Activated naive CD4-positive, alpha-beta T cell treated with anti-CD3 and anti-CD28 coated beads for 36 hours (primary cell): ENCODE data around the gene TRIM44. TPM values are rescaled to one million over a fixed set of nuclear protein-coding genes. Genes with fewer than 3 reads are reported as not detected.

ENCODE experiments used
- CTCF ChIA-PET: fragments of 350-600 bp; sonication (Branson Sonifier 250); formaldehyde crosslinking; loops from one replicate; lab custom pipeline; 2021; ENCODE audit warnings: antibody characterized with exemption; lab: Charles Lee
- DNase-seq: peaks from one replicate; pipeline ENCODE4 v3.0.0-alpha.2; 2020
- H3K27ac Mint-ChIP-seq: one replicate; pipeline ENCODE4 v1.8.0; 2021; ENCODE audit warnings: mild to moderate bottlenecking, mixed read lengths
- H3K27me3 Mint-ChIP-seq: one replicate; pipeline ENCODE4 v1.8.0; 2021; ENCODE audit warnings: low read depth, mixed read lengths
- H3K36me3 Mint-ChIP-seq: one replicate; pipeline ENCODE4 v1.8.0; 2021; ENCODE audit warnings: low read depth, mixed read lengths
- H3K4me1 Mint-ChIP-seq: one replicate; pipeline ENCODE4 v1.8.0; 2021; ENCODE audit warnings: low read depth, mixed read lengths
- H3K4me3 Mint-ChIP-seq: one replicate; pipeline ENCODE4 v1.8.0; 2021; ENCODE audit warnings: mild to moderate bottlenecking, moderate library complexity, mixed read lengths
- H3K9me3 Mint-ChIP-seq: one replicate; pipeline ENCODE4 v1.8.0; 2021; ENCODE audit warnings: mixed read lengths
- intact Hi-C: fragments of 100-400 bp; cut with micrococcal nuclease; formaldehyde crosslinking; loops from one replicate; pipeline ENCODE4 v1.15.1; 2023
- total RNA-seq, 2 experiments: library from RNA; stranded (reverse); gene quantifications; one replicate each; pipeline ENCODE4 v1.2.3, GENCODE V29; 2021

Gene TRIM44
- total RNA-seq, 2 experiments from 2014 or later, result 35.0 to 37.8 TPM

GRCh38 chr11:35621620-35622019, 41.0 kb upstream of the TRIM44 start:
- intact Hi-C loops, result no loop called here
- Mint-ChIP-seq H3K27me3 (peaks cover 52% of the 10 kb centered on the region), H3K27ac (no peak overlapping the region), H3K36me3 (no peaks in the 10 kb centered on the region), H3K9me3 (no peaks in the 10 kb centered on the region), H3K4me1 (peaks cover 12% of the 10 kb centered on the region), H3K4me3 (no peak overlapping the region)
- CTCF ChIA-PET, result no interaction called here
- no peak for DNase-seq

GRCh38 chr11:35622070-35622469, 40.5 kb upstream of the TRIM44 start:
- H3K27ac Mint-ChIP-seq, result no peak overlapping the region
- peaks cover 52% of the 10 kb centered on the region for H3K27me3 Mint-ChIP-seq
- intact Hi-C loops, result no loop called here

DNA sequence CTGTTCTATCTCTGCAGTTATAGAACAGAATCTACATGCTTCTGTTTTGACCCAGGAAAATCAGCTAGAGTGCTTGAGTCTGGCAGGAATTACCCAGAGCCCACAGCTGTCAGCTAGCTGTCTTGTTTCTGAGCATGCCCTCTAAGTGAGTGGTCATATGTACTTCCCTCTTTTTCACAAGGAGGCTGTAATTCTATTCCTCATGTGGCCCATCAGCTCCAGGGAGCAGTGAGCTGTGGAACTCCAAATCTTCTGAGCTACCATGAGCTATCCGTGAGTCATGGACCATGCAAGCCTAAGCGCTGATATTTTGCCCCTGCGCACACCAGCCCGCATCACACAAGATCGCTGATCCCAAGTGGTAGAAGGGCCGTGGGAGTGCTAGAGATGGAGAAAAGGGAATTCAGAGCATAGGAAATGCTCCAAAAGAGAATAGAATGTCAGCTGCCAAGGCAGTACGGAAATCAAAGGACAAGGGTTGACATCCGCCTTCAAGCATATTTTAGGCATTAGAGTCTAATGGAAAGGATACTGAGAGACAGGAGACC, 38.9 kb upstream of the TRIM44 start:
- no peak overlapping the region for H3K4me3 Mint-ChIP-seq
- DNase-seq, result no peak
- H3K27ac Mint-ChIP-seq, result no peak overlapping the region
- peaks cover 55% of the 10 kb centered on the region for H3K27me3 Mint-ChIP-seq
- H3K4me1 Mint-ChIP-seq, result peaks cover 9% of the 10 kb centered on the region
- H3K36me3 Mint-ChIP-seq, result no peaks in the 10 kb centered on the region
- CTCF ChIA-PET, result interaction anchor here (1.5 kb wide), 1 partner anchor 199 kb away, joined by 4 read pairs; no protein-coding TSS in a partner anchor
- H3K9me3 Mint-ChIP-seq, result no peaks in the 10 kb centered on the region
- intact Hi-C loops, result no loop called here

More at GRCh38 chr11:35622070-35622469, 40.5 kb upstream of the TRIM44 start:
- CTCF ChIA-PET, result no interaction called here
- DNase-seq, result no peak
- Mint-ChIP-seq H3K4me3 (no peak overlapping the region), H3K36me3 (no peaks in the 10 kb centered on the region), H3K4me1 (peaks cover 12% of the 10 kb centered on the region), H3K9me3 (no peaks in the 10 kb centered on the region)

GRCh38 chr11:35624316-35624715, 38.3 kb upstream of the TRIM44 start:
- intact Hi-C loops, result no loop called here

DNA sequence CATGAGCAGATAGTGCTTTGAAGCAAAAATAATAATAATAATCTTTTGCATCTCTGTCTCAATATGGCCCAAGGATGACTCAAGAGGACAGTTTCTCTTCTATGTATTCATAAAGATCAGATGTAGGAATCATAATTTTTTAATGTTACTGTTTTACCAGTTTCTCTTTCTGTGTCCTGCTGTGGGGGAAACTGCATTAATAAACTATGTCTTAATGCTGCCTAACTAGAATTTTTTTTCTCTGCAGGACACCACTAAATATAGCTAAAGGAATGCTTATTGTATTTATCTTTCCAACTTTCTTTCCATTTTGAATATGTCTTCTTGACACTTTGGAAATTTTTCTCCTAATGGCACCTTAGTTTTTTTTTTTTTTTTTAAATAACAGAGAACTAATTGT, 37.8 kb upstream of the TRIM44 start:
- Mint-ChIP-seq H3K9me3 (no peaks in the 10 kb centered on the region), H3K4me1 (peaks cover 5% of the 10 kb centered on the region), H3K27me3 (peaks cover 56% of the 10 kb centered on the region), H3K27ac (no peak overlapping the region), H3K36me3 (no peaks in the 10 kb centered on the region), H3K4me3 (no peak overlapping the region)
- intact Hi-C loops, result no loop called here
- DNase-seq, result no peak
- CTCF ChIA-PET, result interaction anchor here (1.5 kb wide), 1 partner anchor 198 kb away, joined by 4 read pairs; no protein-coding TSS in a partner anchor

More at GRCh38 chr11:35624316-35624715, 38.3 kb upstream of the TRIM44 start:
- no peak for DNase-seq
- CTCF ChIA-PET, result interaction anchor here (1.5 kb wide), 1 partner anchor 198 kb away, joined by 4 read pairs; no protein-coding TSS in a partner anchor
- Mint-ChIP-seq H3K4me3 (no peak overlapping the region), H3K36me3 (no peaks in the 10 kb centered on the region), H3K4me1 (peaks cover 9% of the 10 kb centered on the region), H3K9me3 (no peaks in the 10 kb centered on the region), H3K27me3 (peaks cover 59% of the 10 kb centered on the region), H3K27ac (no peak overlapping the region)

DNA sequence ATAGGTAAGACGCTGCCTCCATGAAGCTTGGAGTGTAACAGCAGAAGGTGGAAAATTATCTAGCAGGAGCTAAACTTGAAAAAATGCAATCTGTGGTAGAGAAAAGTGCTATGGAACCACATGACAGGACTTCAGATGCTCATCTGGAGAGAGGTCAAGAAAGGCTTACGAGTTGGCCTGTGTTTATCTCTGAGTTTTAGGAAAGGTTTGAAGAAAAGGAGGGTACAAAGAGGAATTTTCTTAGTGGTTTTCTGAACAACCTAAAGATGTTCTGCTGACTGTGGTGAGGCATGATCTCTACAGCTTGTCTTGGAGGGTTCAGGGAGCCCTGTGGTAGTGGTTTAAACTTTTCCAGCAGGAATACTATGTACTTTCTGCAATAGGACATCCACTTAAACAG, 36.1 kb upstream of the TRIM44 start:
- no peak overlapping the region for H3K4me3 Mint-ChIP-seq
- intact Hi-C loops, result no loop called here
- DNase-seq, result no peak
- CTCF ChIA-PET, result no interaction called here
- H3K36me3 Mint-ChIP-seq, result no peaks in the 10 kb centered on the region
- no peaks in the 10 kb centered on the region for H3K4me1 Mint-ChIP-seq
- H3K27ac Mint-ChIP-seq, result no peak overlapping the region
- peaks cover 47% of the 10 kb centered on the region for H3K27me3 Mint-ChIP-seq
- H3K9me3 Mint-ChIP-seq, result no peaks in the 10 kb centered on the region

GRCh38 chr11:35629511-35629910, 33.1 kb upstream of the TRIM44 start:
- no peaks in the 10 kb centered on the region for H3K9me3 Mint-ChIP-seq
- peaks cover 43% of the 10 kb centered on the region for H3K27me3 Mint-ChIP-seq
- H3K4me3 Mint-ChIP-seq, result no peak overlapping the region
- H3K4me1 Mint-ChIP-seq, result no peaks in the 10 kb centered on the region
- intact Hi-C loops, result no loop called here
- DNase-seq, result no peak
- H3K36me3 Mint-ChIP-seq, result no peaks in the 10 kb centered on the region
- CTCF ChIA-PET, result interaction anchor here (0.9 to 1.2 kb wide), 2 partner anchors 14 to 26 kb away, joined by 3 to 4 read pairs; no protein-coding TSS in a partner anchor
- no peak overlapping the region for H3K27ac Mint-ChIP-seq

DNA sequence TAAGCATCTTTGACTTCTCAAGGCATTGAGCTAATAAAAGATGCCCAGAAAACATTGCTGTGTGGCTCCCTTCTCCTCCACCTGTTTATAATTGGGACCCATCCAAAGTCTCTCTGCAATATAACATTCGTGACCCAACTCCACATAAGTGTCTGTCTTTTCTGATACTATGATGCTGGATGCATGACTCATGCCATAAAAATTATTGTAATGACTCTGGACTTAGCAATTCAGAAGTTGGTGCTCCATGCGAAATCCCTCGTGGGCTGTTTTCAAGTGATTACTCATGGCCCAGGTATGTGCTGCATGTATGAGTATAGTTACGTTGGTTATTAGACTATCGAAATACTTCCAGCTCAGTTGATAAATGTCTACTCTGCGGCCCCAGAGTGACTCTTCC, 32.7 kb upstream of the TRIM44 start:
- no peak overlapping the region for H3K4me3 Mint-ChIP-seq
- peaks cover 43% of the 10 kb centered on the region for H3K27me3 Mint-ChIP-seq
- no peaks in the 10 kb centered on the region for H3K9me3 Mint-ChIP-seq
- H3K27ac Mint-ChIP-seq, result no peak overlapping the region
- no peaks in the 10 kb centered on the region for H3K36me3 Mint-ChIP-seq
- no peaks in the 10 kb centered on the region for H3K4me1 Mint-ChIP-seq
- peak; percentile 5 for DNase-seq
- CTCF ChIA-PET, result interaction anchor here (0.9 to 1.2 kb wide), 2 partner anchors 13 to 25 kb away, joined by 3 to 4 read pairs; no protein-coding TSS in a partner anchor
- intact Hi-C loops, result no loop called here

DNA sequence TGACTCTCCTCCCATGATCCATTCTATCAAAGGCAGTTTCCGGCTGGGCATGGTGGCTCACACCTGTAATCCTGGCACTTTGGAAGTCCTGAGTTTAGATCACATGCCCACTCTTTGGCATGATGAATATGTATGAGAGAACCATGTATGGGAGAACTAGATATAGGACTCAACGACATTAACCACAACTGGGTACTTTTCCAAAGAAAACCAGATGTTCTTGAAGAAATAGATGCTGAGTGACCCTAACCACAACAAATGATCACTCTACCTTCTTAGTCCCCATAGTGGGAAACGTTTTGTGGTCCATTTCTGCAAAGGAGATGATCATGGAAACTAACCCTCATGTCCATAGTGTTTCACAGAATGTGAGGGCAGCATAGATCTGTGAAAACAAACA, 30.7 kb upstream of the TRIM44 start:
- CTCF ChIA-PET, result no interaction called here
- Mint-ChIP-seq H3K4me1 (no peaks in the 10 kb centered on the region), H3K9me3 (no peaks in the 10 kb centered on the region), H3K27ac (no peak overlapping the region), H3K27me3 (peaks cover 46% of the 10 kb centered on the region), H3K36me3 (no peaks in the 10 kb centered on the region), H3K4me3 (no peak overlapping the region)
- intact Hi-C loops, result no loop called here
- no peak for DNase-seq

GRCh38 chr11:35632301-35632700, 30.3 kb upstream of the TRIM44 start:
- CTCF ChIA-PET, result no interaction called here

GRCh38 chr11:35633827-35634423, 28.6 kb upstream of the TRIM44 start:
- CTCF ChIA-PET, result interaction anchor here (0.6 kb wide), 1 partner anchor 165 kb away, joined by 5 read pairs; no protein-coding TSS in a partner anchor
- no peak overlapping the region for H3K27ac Mint-ChIP-seq
- H3K4me1 Mint-ChIP-seq, result no peaks in the 10 kb centered on the region
- no peak overlapping the region for H3K4me3 Mint-ChIP-seq
- H3K36me3 Mint-ChIP-seq, result no peaks in the 10 kb centered on the region
- no peak for DNase-seq
- H3K9me3 Mint-ChIP-seq, result no peaks in the 10 kb centered on the region
- intact Hi-C loops, result no loop called here
- H3K27me3 Mint-ChIP-seq, result peaks cover 38% of the 10 kb centered on the region

More at GRCh38 chr11:35632301-35632700, 30.3 kb upstream of the TRIM44 start:
- H3K9me3 Mint-ChIP-seq, result no peaks in the 10 kb centered on the region
- no peaks in the 10 kb centered on the region for H3K36me3 Mint-ChIP-seq
- no peak overlapping the region for H3K4me3 Mint-ChIP-seq
- no peaks in the 10 kb centered on the region for H3K4me1 Mint-ChIP-seq
- DNase-seq, result no peak
- H3K27me3 Mint-ChIP-seq, result peaks cover 46% of the 10 kb centered on the region
- H3K27ac Mint-ChIP-seq, result no peak overlapping the region
- intact Hi-C loops, result no loop called here

- peaks cover 30% of the 10 kb centered on the region for H3K27me3 Mint-ChIP-seq
Observed at GRCh38 chr11:35635933-35636332, 26.6 kb upstream of the TRIM44 start.

More at GRCh38 chr11:35635933-35636332, 26.6 kb upstream of the TRIM44 start:
- DNase-seq, result no peak
- Mint-ChIP-seq H3K36me3 (no peaks in the 10 kb centered on the region), H3K27ac (no peak overlapping the region), H3K4me1 (no peaks in the 10 kb centered on the region), H3K4me3 (no peak overlapping the region), H3K9me3 (no peaks in the 10 kb centered on the region)
- intact Hi-C loops, result no loop called here
- CTCF ChIA-PET, result no interaction called here
